Cardiac fibroblast (primary cell): ENCODE data around the gene ARHGEF3.
"Not testable (repeated sequence)": the region's sequence is repeated elsewhere in the genome, so short reads cannot be mapped to it uniquely, and the experiment has no call there.

Source experiments
- DNase-seq, 2 donors: peaks; one replicate each; pipeline versions ENCODE4 v3.0.0 to v3.0.0-alpha.2; 2010; ENCODE audit warnings: low read depth in 2 of 2
- H3K4me3 ChIP-seq, 2 donors: replicated peaks in 1 of 2; 1 replicate in 1 of 2; 2 replicates in 1 of 2; pipeline ENCODE4 v1.5.1; 2011; ENCODE audit warnings: low read depth in 2 of 2, low read length in 2 of 2, mild to moderate bottlenecking in 2 of 2, moderate library complexity in 1 of 2
- CTCF ChIP-seq: IDR thresholded peaks from one replicate; pipeline ENCODE4 v1.5.1; 2011; ENCODE audit warnings: low read depth, mild to moderate bottlenecking, low read length, inconsistent platforms

The ARHGEF3 gene

GRCh38 chr3:56711344-56711743 lies 90.4 kb downstream of the ARHGEF3 start:
- no peak for DNase-seq
- TF ChIP-seq CTCF: no peak
- no peak overlapping the region for H3K4me3 ChIP-seq

- DNase-seq, H3K4me3 ChIP-seq: not testable (repeated sequence)
Observed at GRCh38 chr3:56707412-56707811, 94.3 kb downstream of the ARHGEF3 start.

GRCh38 chr3:56706629-56707028 lies 95.1 kb downstream of the ARHGEF3 start:
- no peak for DNase-seq
- TF ChIP-seq CTCF: no peak
- H3K4me3 ChIP-seq: no peak overlapping the region

GRCh38 chr3:56704706-56705105 lies 97.0 kb downstream of the ARHGEF3 start:
- TF ChIP-seq CTCF: no peak
- no peak for DNase-seq

GRCh38 chr3:56702490-56703315 lies 99.0 kb downstream of the ARHGEF3 start:
- TF ChIP-seq CTCF: peak; percentile 77
- DNase-seq: peak; percentile 87
- H3K4me3 ChIP-seq: no peak overlapping the region

More at GRCh38 chr3:56704706-56705105, 97.0 kb downstream of the ARHGEF3 start:
- no peak overlapping the region for H3K4me3 ChIP-seq

- H3K4me3 ChIP-seq: no peak overlapping the region
- no peak for DNase-seq
- no peak for TF ChIP-seq CTCF
Observed at GRCh38 chr3:56700151-56700550, 101.6 kb downstream of the ARHGEF3 start.

GRCh38 chr3:56694867-56695683 lies 106.7 kb downstream of the ARHGEF3 start:
- no peak overlapping the region for H3K4me3 ChIP-seq
- no peak for DNase-seq
- TF ChIP-seq CTCF: no peak
